Spleen (tissue), 7 donors: ENCODE data around the gene BRDT.

Source experiments
- CTCF ChIP-seq, 11 experiments: fragments of 200-600 bp in 7 of 11; fragments of 450-650 bp in 4 of 11; sonication (generic) in 4 of 11; IDR thresholded peaks in 8 of 11; conservative IDR thresholded peaks in 3 of 11; 1 replicate in 7 of 11; 2 replicates in 4 of 11; pipeline versions ENCODE4 v1.4.0 to v1.8.0; 2016 to 2021; ENCODE audit warnings: antibody characterized with exemption in 11 of 11, inconsistent platforms in 4 of 11, mild to moderate bottlenecking in 1 of 11
- POLR2A ChIP-seq, 3 donors: fragments of 450-650 bp; IDR thresholded peaks; one replicate each; pipeline ENCODE4 v1.5.1; 2017; ENCODE audit warnings: antibody characterized with exemption in 3 of 3, mild to moderate bottlenecking in 1 of 3
- POLR2AphosphoS5 ChIP-seq, 3 donors: sonication (generic); formaldehyde crosslinking; IDR thresholded peaks; one replicate each; pipeline ENCODE4 v1.5.1; 2017; ENCODE audit warnings: antibody characterized with exemption in 3 of 3
- donor health status: DM: no; HTN: no; CAD: no; lungs with moderate emphysema.
- donor health status: DM: no; HTN: no; CAD: no.
- donor health status: DM: no; HTN: no; CAD: no.

GRCh38 chr1:92037400-92037799 lies 88.2 kb downstream of the BRDT start:
- no peak for TF ChIP-seq CTCF (IDR thresholded peaks at IDR 0.05 in 8 of 11, conservative IDR thresholded peaks at IDR 0.05 in 3 of 11)
- no peak for TF ChIP-seq POLR2A (IDR thresholded peaks at IDR 0.05)
- no peak for TF ChIP-seq POLR2AphosphoS5 (IDR thresholded peaks at IDR 0.05)
